CD4-positive, alpha-beta T cell (primary cell): ENCODE data around the gene UGT2B11. TPM values are rescaled to one million over a fixed set of nuclear protein-coding genes. Genes with fewer than 3 reads are reported as not detected.
"Not testable (repeated sequence)": the region's sequence is repeated elsewhere in the genome, so short reads cannot be mapped to it uniquely, and the experiment has no call there.

Experiments
- ATAC-seq: fragments of 200-7000 bp; cut with Tn5 transposase; one replicate; pipeline ENCODE4 v1.10.0; 2022; ENCODE audit warnings: mild to moderate bottlenecking; ENCODE audit not compliant: poor library complexity
- CTCF ChIA-PET: fragments of 350-600 bp; sonication (Branson Sonifier 250); formaldehyde crosslinking; loops from one replicate; lab custom pipeline; 2021; ENCODE audit warnings: antibody characterized with exemption, inconsistent platforms; lab: Charles Lee
- POLR2A ChIA-PET: fragments of 350-600 bp; sonication (Branson Sonifier 250); formaldehyde crosslinking; loops from one replicate; lab custom pipeline; 2021; ENCODE audit warnings: antibody characterized with exemption, inconsistent platforms; lab: Charles Lee
- DNase-seq, 14 experiments: peaks; one replicate each; pipeline ENCODE4 v3.0.0-alpha.2; 2013 to 2020; ENCODE audit warnings: mixed read lengths in 2 of 14
- H3K27ac ChIP-seq, 2 donors: one replicate each; pipeline versions ENCODE4 v1.5.1 to v1.7.0; 2013; ENCODE audit warnings: low read length in 2 of 2, low read depth in 1 of 2, mild to moderate bottlenecking in 1 of 2
- H3K27me3 ChIP-seq, 2 experiments: 1 replicate in 1 of 2; 2 replicates in 1 of 2; pipeline versions ENCODE4 v1.6.1 to v1.7.0; 2013; ENCODE audit warnings: low read length in 2 of 2, control low read depth in 1 of 2, mild to moderate bottlenecking in 1 of 2, moderate library complexity in 1 of 2; ENCODE audit not compliant: insufficient read depth in 2 of 2, control insufficient read depth in 1 of 2
- H3K36me3 ChIP-seq: one replicate; pipeline ENCODE4 v1.6.1; 2013; ENCODE audit warnings: low read length, control low read depth; ENCODE audit not compliant: insufficient read depth
- H3K4me1 ChIP-seq: one replicate; pipeline ENCODE4 v1.6.1; 2013; ENCODE audit warnings: low read length, control low read depth; ENCODE audit not compliant: insufficient read depth
- H3K4me3 ChIP-seq: one replicate; pipeline ENCODE4 v1.5.1; 2013; ENCODE audit warnings: mild to moderate bottlenecking, low read length, moderate library complexity
- H3K9me3 ChIP-seq, 2 experiments: 1 replicate in 1 of 2; 2 replicates in 1 of 2; pipeline versions ENCODE4 v1.6.1 to v1.7.0; 2013; ENCODE audit warnings: low read length in 2 of 2, mild to moderate bottlenecking in 2 of 2, control low read depth in 1 of 2, moderate library complexity in 1 of 2; ENCODE audit not compliant: control insufficient read depth in 1 of 2, insufficient read depth in 1 of 2
- H3K27ac Mint-ChIP-seq: one replicate; pipeline ENCODE4 v1.8.0; 2020; ENCODE audit warnings: mixed read lengths
- H3K27me3 Mint-ChIP-seq: one replicate; pipeline ENCODE4 v1.8.0; 2021; ENCODE audit warnings: mixed read lengths
- H3K36me3 Mint-ChIP-seq: one replicate; pipeline ENCODE4 v1.8.0; 2021; ENCODE audit warnings: low read depth, mixed read lengths
- H3K4me1 Mint-ChIP-seq: one replicate; pipeline ENCODE4 v1.8.0; 2021; ENCODE audit warnings: low read depth, mixed read lengths
- H3K4me3 Mint-ChIP-seq: one replicate; pipeline ENCODE4 v1.8.0; 2020; ENCODE audit warnings: mild to moderate bottlenecking, mixed read lengths
- H3K9me3 Mint-ChIP-seq: one replicate; pipeline ENCODE4 v1.8.0; 2020; ENCODE audit warnings: mixed read lengths
- CTCF ChIP-seq: fragments of 200-600 bp; IDR thresholded peaks from one replicate; pipeline ENCODE4 v1.8.0; 2022; ENCODE audit warnings: antibody characterized with exemption, mild to moderate bottlenecking
- intact Hi-C, 2 experiments: fragments of 100-400 bp; cut with DNase I in 1 of 2; cut with micrococcal nuclease in 1 of 2; formaldehyde crosslinking; loops; one replicate each; pipeline versions ENCODE4 v1.15.1 to v1.9.0; 2023 to 2025; cut with DNase I, micrococcal nuclease
- total RNA-seq, 174 experiments: library from RNA in 2 of 174; stranded (reverse) in 2 of 174; gene quantifications; one replicate each; pipeline ENCODE4 v1.2.3 and lab custom pipeline; 2021 to 2026

The UGT2B11 gene
- total RNA-seq, 2 experiments from 2014 or later, result not detected

GRCh38 chr4:69167300-69167699 is 47.2 kb downstream of the UGT2B11 start:
- Mint-ChIP-seq H3K27ac (no peak overlapping the region), H3K9me3 (peaks cover 3% of the 10 kb centered on the region), H3K4me3 (no peak overlapping the region), H3K27me3 (no peaks in the 10 kb centered on the region), H3K4me1 (no peaks in the 10 kb centered on the region), H3K36me3 (no peaks in the 10 kb centered on the region)
- TF ChIP-seq CTCF, result no peak
- CTCF ChIA-PET, result no interaction called here
- Histone ChIP-seq H3K27ac (no peak overlapping the region), H3K9me3 (no peaks in the 10 kb centered on the region), H3K4me3 (no peak overlapping the region), H3K4me1 (no peaks in the 10 kb centered on the region), H3K27me3 (no peaks in the 10 kb centered on the region), H3K36me3 (no peaks in the 10 kb centered on the region)
- DNase-seq (no peak), ATAC-seq (no peak)
- intact Hi-C loops, result no loop called here
- POLR2A ChIA-PET, result no interaction called here

- POLR2A ChIA-PET, ATAC-seq, H3K27me3 ChIP-seq, H3K36me3 Mint-ChIP-seq, H3K27me3 Mint-ChIP-seq, DNase-seq, H3K27ac ChIP-seq, H3K36me3 ChIP-seq, H3K4me1 ChIP-seq, H3K4me3 ChIP-seq, H3K9me3 ChIP-seq, CTCF ChIA-PET, intact Hi-C loops, H3K4me3 Mint-ChIP-seq, H3K27ac Mint-ChIP-seq, H3K4me1 Mint-ChIP-seq, H3K9me3 Mint-ChIP-seq: not testable (repeated sequence)
Observed at GRCh38 chr4:69166376-69166775, 48.2 kb downstream of the UGT2B11 start.

GRCh38 chr4:69165707-69166106 is 48.8 kb downstream of the UGT2B11 start:
- ATAC-seq, POLR2A ChIA-PET, intact Hi-C loops, H3K4me1 ChIP-seq, DNase-seq, H3K4me1 Mint-ChIP-seq, H3K9me3 ChIP-seq, H3K4me3 Mint-ChIP-seq, H3K27me3 Mint-ChIP-seq, CTCF ChIA-PET, H3K27me3 ChIP-seq, H3K27ac ChIP-seq, H3K4me3 ChIP-seq, H3K27ac Mint-ChIP-seq, H3K9me3 Mint-ChIP-seq, H3K36me3 Mint-ChIP-seq, H3K36me3 ChIP-seq: not testable (repeated sequence)

GRCh38 chr4:69156913-69157312 is 57.6 kb downstream of the UGT2B11 start:
- Mint-ChIP-seq H3K4me3 (no peak overlapping the region), H3K36me3 (no peaks in the 10 kb centered on the region), H3K27ac (no peak overlapping the region), H3K27me3 (no peaks in the 10 kb centered on the region), H3K4me1 (no peaks in the 10 kb centered on the region), H3K9me3 (no peaks in the 10 kb centered on the region)
- DNase-seq, result no peak
- Histone ChIP-seq H3K27ac (no peak overlapping the region), H3K27me3 (no peaks in the 10 kb centered on the region), H3K36me3 (no peaks in the 10 kb centered on the region), H3K4me3 (no peak overlapping the region), H3K9me3 (no peaks in the 10 kb centered on the region), H3K4me1 (no peaks in the 10 kb centered on the region)
- intact Hi-C loops, result no loop called here
- ATAC-seq, result no peak
- ChIA-PET POLR2A (no interaction called here), CTCF (no interaction called here)
- TF ChIP-seq CTCF, result no peak
